ENCODE results near the gene DIS3L2. TPM values are rescaled to one million over a fixed set of nuclear protein-coding genes. Genes with fewer than 3 reads are reported as not detected.
"Not testable (repeated sequence)": the region's sequence is repeated elsewhere in the genome, so short reads cannot be mapped to it uniquely, and the experiment has no call there.

The DIS3L2 gene
- total and polyA plus RNA-seq, 12 donors: 20.0 to 54.7 (median 30.5) TPM

DNA sequence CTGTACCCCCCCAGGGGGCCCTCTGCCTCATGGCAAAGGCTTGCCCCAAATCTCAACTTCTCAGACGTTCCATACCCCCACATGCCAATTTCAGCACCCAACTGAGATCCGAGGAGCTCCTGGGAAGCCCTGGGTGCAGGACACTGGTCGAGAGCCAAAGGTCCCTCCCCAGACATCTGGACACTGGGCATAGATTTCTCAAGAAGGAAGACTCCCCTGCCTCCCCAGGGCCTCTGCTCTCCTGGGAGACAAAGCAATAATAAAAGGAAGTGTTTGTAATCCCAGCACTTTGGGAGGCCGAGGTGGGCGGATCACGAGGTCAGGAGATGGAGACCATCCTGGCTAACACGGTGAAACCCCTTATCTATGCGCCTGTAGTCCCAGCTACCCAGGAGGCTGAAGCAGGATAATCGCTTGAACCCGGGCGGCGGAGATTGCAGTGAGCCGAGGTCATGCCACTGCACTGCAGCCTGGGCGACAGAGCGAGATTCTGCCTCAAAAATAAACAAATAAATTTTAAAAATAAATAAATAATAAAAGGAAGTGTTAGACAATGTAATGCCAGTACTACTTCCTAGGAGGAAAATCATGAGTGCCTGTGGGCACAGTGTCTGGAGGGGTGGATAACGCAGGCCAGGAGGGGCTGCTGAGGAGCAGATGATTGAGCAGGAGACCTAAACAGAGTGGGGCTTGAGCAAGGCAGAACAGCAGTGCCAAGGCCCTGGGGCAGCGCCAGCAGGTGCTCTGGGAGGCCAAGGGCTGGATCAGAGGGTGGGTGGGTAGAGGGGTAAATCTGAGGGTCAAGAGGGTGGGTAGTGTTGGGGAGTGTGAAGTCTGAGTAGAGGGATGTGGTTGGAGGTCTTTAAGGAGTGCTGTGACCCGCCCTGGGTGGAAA is 421.1 kb downstream of the DIS3L2 start:
- no peaks in the 10 kb centered on the region for H3K4me1 ChIP-seq (replicated peaks in 1 of 2)
- no peak for DNase-seq
- no peak overlapping the region for H3K27ac ChIP-seq
- no peak overlapping the region for H3K4me3 ChIP-seq
- H3K36me3 ChIP-seq (replicated peaks in 1 of 2): no peaks in the 10 kb centered on the region
- peaks cover 29% of the 10 kb centered on the region for H3K27me3 ChIP-seq
- TF ChIP-seq, protein P1, sequence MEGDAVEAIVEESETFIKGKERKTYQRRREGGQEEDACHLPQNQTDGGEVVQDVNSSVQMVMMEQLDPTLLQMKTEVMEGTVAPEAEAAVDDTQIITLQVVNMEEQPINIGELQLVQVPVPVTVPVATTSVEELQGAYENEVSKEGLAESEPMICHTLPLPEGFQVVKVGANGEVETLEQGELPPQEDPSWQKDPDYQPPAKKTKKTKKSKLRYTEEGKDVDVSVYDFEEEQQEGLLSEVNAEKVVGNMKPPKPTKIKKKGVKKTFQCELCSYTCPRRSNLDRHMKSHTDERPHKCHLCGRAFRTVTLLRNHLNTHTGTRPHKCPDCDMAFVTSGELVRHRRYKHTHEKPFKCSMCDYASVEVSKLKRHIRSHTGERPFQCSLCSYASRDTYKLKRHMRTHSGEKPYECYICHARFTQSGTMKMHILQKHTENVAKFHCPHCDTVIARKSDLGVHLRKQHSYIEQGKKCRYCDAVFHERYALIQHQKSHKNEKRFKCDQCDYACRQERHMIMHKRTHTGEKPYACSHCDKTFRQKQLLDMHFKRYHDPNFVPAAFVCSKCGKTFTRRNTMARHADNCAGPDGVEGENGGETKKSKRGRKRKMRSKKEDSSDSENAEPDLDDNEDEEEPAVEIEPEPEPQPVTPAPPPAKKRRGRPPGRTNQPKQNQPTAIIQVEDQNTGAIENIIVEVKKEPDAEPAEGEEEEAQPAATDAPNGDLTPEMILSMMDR (IDR thresholded peaks at IDR 0.05): no peak
- no peak for TF ChIP-seq POLR2A (IDR thresholded peaks at IDR 0.05)
- 63 to 68% (median 64%) methylated on average over 18 of the region's 18 CpGs for WGBS, 4 donors
- intact Hi-C loops (cut with DNase I): no loop called here
- no peaks in the 10 kb centered on the region for H3K9me3 ChIP-seq (replicated peaks in 1 of 3)

GRCh38 chr2:232384466-232384865 is 423.0 kb downstream of the DIS3L2 start:
- Histone ChIP-seq H3K9me3 (replicated peaks in 1 of 3) (no peaks in the 10 kb centered on the region), H3K27me3 (peaks cover 46% of the 10 kb centered on the region), H3K27ac (no peak overlapping the region), H3K4me1 (replicated peaks in 1 of 2) (no peaks in the 10 kb centered on the region), H3K4me3 (no peak overlapping the region), H3K36me3 (replicated peaks in 1 of 2) (no peaks in the 10 kb centered on the region)
- no peak for TF ChIP-seq POLR2A (IDR thresholded peaks at IDR 0.05)
- TF ChIP-seq, protein P1 (IDR thresholded peaks at IDR 0.05): no peak
- intact Hi-C loops (cut with DNase I): no loop called here
- WGBS, 4 donors: 80 to 94% (median 81%) methylated on average over 1 of the region's 1 CpG
- DNase-seq: no peak

GRCh38 chr2:232385058-232385457 is 423.5 kb downstream of the DIS3L2 start:
- intact Hi-C loops (cut with DNase I); H3K9me3 ChIP-seq (replicated peaks in 1 of 3); H3K4me3 ChIP-seq; H3K4me1 ChIP-seq (replicated peaks in 1 of 2); H3K36me3 ChIP-seq (replicated peaks in 1 of 2); H3K27ac ChIP-seq; DNase-seq: not testable (repeated sequence)
- peaks cover 50% of the 10 kb centered on the region for H3K27me3 ChIP-seq

GRCh38 chr2:232385660-232386489 is 424.4 kb downstream of the DIS3L2 start:
- intact Hi-C loops (cut with DNase I): no loop called here
- Histone ChIP-seq H3K4me3 (no peak overlapping the region), H3K36me3 (replicated peaks in 1 of 2) (no peaks in the 10 kb centered on the region), H3K4me1 (replicated peaks in 1 of 2) (no peaks in the 10 kb centered on the region), H3K27ac (no peak overlapping the region), H3K27me3 (peaks cover 57% of the 10 kb centered on the region), H3K9me3 (replicated peaks in 1 of 3) (no peaks in the 10 kb centered on the region)
- no peak for DNase-seq
- whole genome bisulfite sequencing, 4 donors: 13 to 16% (median 14%) methylated on average over 24 of the region's 24 CpGs
- TF ChIP-seq POLR2A (IDR thresholded peaks at IDR 0.05): no peak
- TF ChIP-seq, protein P1 (IDR thresholded peaks at IDR 0.05): no peak
